VCaP (cell line): ENCODE results near the gene IL4I1.

ENCODE experiments used
- H3K27ac ChIP-seq: fragments of 450-650 bp; 2 replicates; pipeline ENCODE4 v1.5.1; 2017
- CTCF ChIP-seq: fragments of 450-650 bp; conservative IDR thresholded peaks from 2 replicates; pipeline ENCODE4 v1.5.1; 2017; ENCODE audit warnings: mild to moderate bottlenecking, moderate library complexity

Gene IL4I1

GRCh38 chr19:49929121-49929610 is 32.5 kb upstream of the IL4I1 start, which contains the start of the genes ATF5 and NUP62:
Gene ATF5 (plus strand): TSS chr19:49929205. CDS start chr19:49930851, 1,646 bp downstream.
Gene NUP62 (minus strand): TSS chr19:49929504. CDS start chr19:49909807, 19,697 bp downstream.
- H3K27ac ChIP-seq = peak within 1 kb of the TSS; percentile 99
- no peak for TF ChIP-seq CTCF

GRCh38 chr19:49927526-49928264 is 31.0 kb upstream of the IL4I1 start:
- TF ChIP-seq CTCF = no peak
- H3K27ac ChIP-seq = peak overlapping the region; percentile 99

GRCh38 chr19:49926515-49926914 is 29.8 kb upstream of the IL4I1 start:
- no peak for TF ChIP-seq CTCF
- peak overlapping the region; percentile 99; the same call in 1 of the 2 replicates for H3K27ac ChIP-seq

- no peak for TF ChIP-seq CTCF
These were observed 28.8 kb upstream of the IL4I1 start for GRCh38 chr19:49925486-49925885.

GRCh38 chr19:49924881-49925210 is 28.2 kb upstream of the IL4I1 start:
- 0 out of 2 replicates have a peak overlapping the region, but pooled peaks have one; percentile 20 for H3K27ac ChIP-seq

More at GRCh38 chr19:49925486-49925885, 28.8 kb upstream of the IL4I1 start:
- H3K27ac ChIP-seq = 0 out of 2 replicates have a peak overlapping the region, but pooled peaks have one; percentile 20

- H3K27ac ChIP-seq = peak overlapping the region; percentile 20; the same call in 1 of the 2 replicates
- TF ChIP-seq CTCF = no peak
These were observed 27.6 kb upstream of the IL4I1 start for GRCh38 chr19:49924004-49924880.

- TF ChIP-seq CTCF = no peak
- H3K27ac ChIP-seq = peak overlapping the region; percentile 20; the same call in 1 of the 2 replicates
These were observed 26.6 kb upstream of the IL4I1 start for GRCh38 chr19:49923055-49924003.
